ENCODE measurements around the gene SMAD6. TPM values are rescaled to one million over a fixed set of nuclear protein-coding genes. Genes with fewer than 3 reads are reported as not detected.

Gene SMAD6
- total and polyA plus RNA-seq, 9 of the 15 experiments (the other 6 are each of a cell fraction or from before 2014, with no cell fraction given): 0.10 to 15.5 (median 3.7) TPM

GRCh38 chr15:66750609-66751008 is 48.6 kb downstream of the SMAD6 start:
- peaks cover 27% of the 10 kb centered on the region; the same call in 2 of the 3 replicates for H3K36me3 ChIP-seq (ENCODE audit: control insufficient read depth, insufficient read depth, low read length)
- DNase-seq (ENCODE audit: extremely low read depth in 1 of 4, low spot score in 3 of 4) (no peak), FAIRE-seq (no peak), ATAC-seq (no peak)
- BruUV-seq (replicated peaks): no TSS peak
- no peaks in the 10 kb centered on the region for H3K9me1 ChIP-seq (ENCODE audit: control insufficient read depth, insufficient read depth, low read length)
- intact Hi-C loops (cut with micrococcal nuclease): no loop called here
- peaks cover 23% of the 10 kb centered on the region; the same call in 2 of the 3 replicates for H3K79me2 ChIP-seq (ENCODE audit: control insufficient read depth, insufficient read depth, low read length)
- H3K9ac ChIP-seq (ENCODE audit: insufficient read depth in 1 of 2, low read depth in 2 of 2, low read length in 2 of 2): no peak overlapping the region
- peaks cover 16% of the 10 kb centered on the region for H3K9me3 ChIP-seq (replicated peaks; ENCODE audit: control insufficient read depth, insufficient read depth, low read depth, low read length)
- H3K4me1 ChIP-seq (replicated peaks in 1 of 2; ENCODE audit: control insufficient read depth in 2 of 2, insufficient read depth in 2 of 2, low read length in 2 of 2): peaks cover 4 to 10% of the 10 kb centered on the region in 2 experiments; a peak in 4 of 5 replicates
- no peak overlapping the region for H3K27ac ChIP-seq (ENCODE audit: extremely low read depth, low read depth, low read length)
- in situ Hi-C loops (cut with MboI): no loop called here
- TF ChIP-seq CAMTA2 (CRISPR knock-in tag; conservative IDR thresholded peaks at IDR 0.05) (no peak), CCNT2 (IDR thresholded peaks at IDR 0.05; ENCODE audit: borderline replicate concordance, extremely low read depth, insufficient read length, low read depth, low read length) (no peak), RHOXF2B (CRISPR knock-in tag; conservative IDR thresholded peaks at IDR 0.05) (no peak), NRF1 (conservative IDR thresholded peaks at IDR 0.05 in 1 of 2, IDR thresholded peaks at IDR 0.05 in 1 of 2) (no peak), L3MBTL2 (IDR thresholded peaks at IDR 0.05) (no peak), EP400 (IDR thresholded peaks at IDR 0.05) (no peak), HMG20A (CRISPR knock-in tag; conservative IDR thresholded peaks at IDR 0.05) (no peak), CTCFL (IDR thresholded peaks at IDR 0.05; ENCODE audit: borderline replicate concordance, insufficient read depth, low read depth, low read length, poor library complexity, severe bottlenecking) (no peak), POU5F1 (IDR thresholded peaks at IDR 0.05; ENCODE audit: borderline replicate concordance, low read depth, low read length, partially characterized antibody) (no peak), LCOR (CRISPR knock-in tag; IDR thresholded peaks at IDR 0.05) (no peak), HIVEP1 (CRISPR knock-in tag; IDR thresholded peaks at IDR 0.05) (no peak), ZNF589 (CRISPR knock-in tag; IDR thresholded peaks at IDR 0.05; ENCODE audit: low read depth) (no peak), RBBP5 (IDR thresholded peaks at IDR 0.05; ENCODE audit: borderline replicate concordance, insufficient read depth, low read length, poor library complexity, severe bottlenecking) (no peak)
- 93% methylated on average over 9 of the region's 9 CpGs for WGBS (ENCODE audit: insufficient coverage, low coverage, missing lambda C conversion rate)
- CTCF ChIA-PET (ENCODE audit: low intra/inter-chr PET ratio): no interaction called here
- no peak overlapping the region for H3K4me2 ChIP-seq (ENCODE audit: insufficient read depth, low read length)
- POLR2A ChIA-PET: interaction anchor here (0.8 to 1.0 kb wide), 2 partner anchors 16 to 44 kb away, joined by 3 to 5 read pairs; no protein-coding TSS in a partner anchor
- H4K20me1 ChIP-seq (replicated peaks; ENCODE audit: control insufficient read depth, insufficient read depth, low read length): peaks cover 9% of the 10 kb centered on the region; the same call in 1 of the 2 replicates
- no peaks in the 10 kb centered on the region for H3K27me3 ChIP-seq (ENCODE audit: control insufficient read depth in 2 of 2, insufficient read depth in 2 of 2, low read length in 2 of 2)
- H2AFZ ChIP-seq (ENCODE audit: low read depth, low read length): no peak overlapping the region
- no peak overlapping the region for H3K4me3 ChIP-seq

All from K562 (cell line).